Measurements from ENCODE around the gene TBL1XR1.

TBL1XR1 gene

GRCh38 chr3:176994891-176995781, 202.1 kb downstream of the TBL1XR1 start:
- no peak for DNase-seq

GRCh38 chr3:176994393-176994792, 202.9 kb downstream of the TBL1XR1 start:
- no peak for DNase-seq

GRCh38 chr3:176992978-176993377, 204.3 kb downstream of the TBL1XR1 start:
- DNase-seq, result no peak

- no peak for DNase-seq
Measured at GRCh38 chr3:176992565-176992964, 204.7 kb downstream of the TBL1XR1 start.

GRCh38 chr3:176988795-176989194, 208.5 kb downstream of the TBL1XR1 start:
- no peak for DNase-seq

- no peak for DNase-seq
Measured at GRCh38 chr3:176987901-176988650, 209.2 kb downstream of the TBL1XR1 start.

GRCh38 chr3:176978441-176978840, 218.8 kb downstream of the TBL1XR1 start:
- DNase-seq, result no peak

GRCh38 chr3:176977331-176977730, 220.0 kb downstream of the TBL1XR1 start:
- no peak for DNase-seq

- no peak for DNase-seq
Measured at GRCh38 chr3:176976586-176976985, 220.7 kb downstream of the TBL1XR1 start.

- DNase-seq, result no peak
Measured at GRCh38 chr3:176974279-176974678, 223.0 kb downstream of the TBL1XR1 start.

- no peak for DNase-seq
Measured at GRCh38 chr3:176971613-176972174, 225.6 kb downstream of the TBL1XR1 start.

GRCh38 chr3:176970770-176971169, 226.5 kb downstream of the TBL1XR1 start:
- no peak for DNase-seq

- no peak for DNase-seq
Measured at GRCh38 chr3:176969506-176969905, 227.8 kb downstream of the TBL1XR1 start.

Measured in NCI-H1092 (cell line).